ENCODE measurements around the gene MMP28.

MMP28 gene

GRCh38 chr17:35716897-35717465 lies 78.5 kb downstream of the MMP28 start:
- DNase-seq = no peak

DNA sequence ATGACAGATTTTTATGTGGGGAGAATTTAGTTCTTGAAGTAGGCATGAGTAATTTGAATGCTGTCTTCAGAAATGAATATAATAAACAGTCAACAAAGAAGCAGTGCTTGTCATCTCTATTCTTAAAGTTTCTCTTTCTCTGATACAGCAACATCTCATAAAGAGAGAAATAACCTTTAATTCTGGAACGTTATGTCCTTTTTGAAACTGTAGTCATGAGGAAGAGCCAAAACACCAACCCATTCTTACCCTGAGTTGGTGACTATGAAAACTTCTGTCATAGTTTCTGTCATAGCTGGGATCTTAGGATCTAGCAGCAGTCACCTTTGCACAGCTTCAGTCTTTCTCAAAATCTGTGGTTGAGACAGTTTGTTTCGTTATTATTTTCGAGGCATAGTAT lies 79.3 kb downstream of the MMP28 start:
- no peak for DNase-seq

All from fibroblast of skin of right biceps (primary cell).